Fibroblast of lung (primary cell): ENCODE measurements around the gene CD52. TPM values are rescaled to one million over a fixed set of nuclear protein-coding genes. Genes with fewer than 3 reads are reported as not detected.

Source experiments
- DNase-seq, 2 donors: peaks; one replicate each; pipeline versions ENCODE4 v3.0.0 to v3.0.0-alpha.2; 2010; ENCODE audit warnings: low read depth in 2 of 2
- H2AFZ ChIP-seq: 2 replicates; pipeline ENCODE4 v1.5.1; 2012; ENCODE audit warnings: low read length, control low read depth, inconsistent platforms
- H3K27ac ChIP-seq: 2 replicates; pipeline ENCODE4 v1.5.1; 2011; ENCODE audit warnings: low read length, control low read depth; ENCODE audit not compliant: insufficient read depth
- H3K27me3 ChIP-seq: 2 replicates; pipeline ENCODE4 v1.5.1; 2011; ENCODE audit warnings: mild to moderate bottlenecking, low read length; ENCODE audit not compliant: control insufficient read depth, insufficient read depth
- H3K36me3 ChIP-seq: 2 replicates; pipeline ENCODE4 v1.5.1; 2011; ENCODE audit warnings: low read length; ENCODE audit not compliant: control insufficient read depth, insufficient read depth
- H3K4me1 ChIP-seq: 2 replicates; pipeline ENCODE4 v1.5.1; 2011; ENCODE audit warnings: low read length; ENCODE audit not compliant: control insufficient read depth, insufficient read depth; ENCODE audit errors: extremely low read depth
- H3K4me2 ChIP-seq: 2 replicates; pipeline ENCODE4 v1.5.1; 2011; ENCODE audit warnings: low read length, control low read depth; ENCODE audit not compliant: insufficient read depth; ENCODE audit errors: extremely low read depth
- H3K4me3 ChIP-seq, 4 experiments: fragments of 200-600 bp in 1 of 4; sonication (generic) in 1 of 4; replicated peaks in 1 of 4; 2 replicates each; pipeline ENCODE4 v1.5.1; 2011 to 2016; ENCODE audit warnings: low read length in 4 of 4, low read depth in 3 of 4, mild to moderate bottlenecking in 3 of 4, control low read depth in 2 of 4, inconsistent platforms in 1 of 4, mixed read lengths in 1 of 4; ENCODE audit not compliant: insufficient read depth in 1 of 4; ENCODE audit errors: control extremely low read depth in 1 of 4
- H3K79me2 ChIP-seq: 2 replicates; pipeline ENCODE4 v1.5.1; 2012; ENCODE audit warnings: mild to moderate bottlenecking, low read length, inconsistent platforms; ENCODE audit not compliant: control insufficient read depth, insufficient read depth
- H3K9ac ChIP-seq: 2 replicates; pipeline ENCODE4 v1.5.1; 2011; ENCODE audit warnings: mild to moderate bottlenecking, low read length, control low read depth; ENCODE audit not compliant: insufficient read depth
- H3K9me3 ChIP-seq: 2 replicates; pipeline ENCODE4 v1.5.1; 2012; ENCODE audit warnings: low read depth, low read length; ENCODE audit not compliant: control insufficient read depth, insufficient read depth
- H4K20me1 ChIP-seq: 2 replicates; pipeline ENCODE4 v1.5.1; 2011; ENCODE audit warnings: low read length; ENCODE audit not compliant: control insufficient read depth, insufficient read depth; ENCODE audit errors: extremely low read depth
- CTCF ChIP-seq, 2 donors: IDR thresholded peaks in 1 of 2; conservative IDR thresholded peaks in 1 of 2; 1 replicate in 1 of 2; 2 replicates in 1 of 2; pipeline ENCODE4 v1.5.1; 2011 to 2012; ENCODE audit warnings: low read length in 2 of 2, control low read depth in 1 of 2, inconsistent platforms in 1 of 2, low read depth in 1 of 2, mild to moderate bottlenecking in 1 of 2
- EZH2 ChIP-seq: IDR thresholded peaks from 2 replicates; pipeline ENCODE4 v1.5.1; 2012; ENCODE audit warnings: low read length, control low read depth, mild to moderate bottlenecking; ENCODE audit errors: missing control alignments
- polyA plus RNA-seq, 2 donors: library from polyadenylated mRNA; depleted of rRNA in 1 of 2; stranded (reverse) in 1 of 2; unstranded in 1 of 2; fragments of >200 nt; gene quantifications; 2 replicates each; pipeline ENCODE4 v1.2.1, GENCODE V29; 2011 to 2012; ENCODE audit warnings: missing spikeins in 1 of 2
- total RNA-seq: library from RNA; depleted of rRNA; stranded (reverse); fragments of >200 nt; gene quantifications from 2 replicates; pipeline ENCODE4 v1.2.1, GENCODE V29; 2014

The CD52 gene
- total and polyA plus RNA-seq, 2 donors (not counting 1 experiment from before 2014, with no cell fraction given): 0.31 TPM; not detected in 1

GRCh38 chr1:26353210-26353859 lies 35.6 kb downstream of the CD52 start:
- no peak overlapping the region for H3K9ac ChIP-seq
- H3K36me3 ChIP-seq: no peaks in the 10 kb centered on the region
- H2AFZ ChIP-seq: no peak overlapping the region
- TF ChIP-seq CTCF (conservative IDR thresholded peaks at IDR 0.05 in 1 of 2, IDR thresholded peaks at IDR 0.05 in 1 of 2; ENCODE audit: low read depth in 1 of 2, low read length in 2 of 2): no peak
- no peak for TF ChIP-seq EZH2
- no peaks in the 10 kb centered on the region for H3K9me3 ChIP-seq
- no peaks in the 10 kb centered on the region for H3K79me2 ChIP-seq
- DNase-seq: no peak
- no peak overlapping the region for H3K4me2 ChIP-seq
- H3K27me3 ChIP-seq: peaks cover 13% of the 10 kb centered on the region
- no peaks in the 10 kb centered on the region for H4K20me1 ChIP-seq
- H3K27ac ChIP-seq: no peak overlapping the region
- no peaks in the 10 kb centered on the region for H3K4me1 ChIP-seq
- H3K4me3 ChIP-seq: no peak overlapping the region

DNA sequence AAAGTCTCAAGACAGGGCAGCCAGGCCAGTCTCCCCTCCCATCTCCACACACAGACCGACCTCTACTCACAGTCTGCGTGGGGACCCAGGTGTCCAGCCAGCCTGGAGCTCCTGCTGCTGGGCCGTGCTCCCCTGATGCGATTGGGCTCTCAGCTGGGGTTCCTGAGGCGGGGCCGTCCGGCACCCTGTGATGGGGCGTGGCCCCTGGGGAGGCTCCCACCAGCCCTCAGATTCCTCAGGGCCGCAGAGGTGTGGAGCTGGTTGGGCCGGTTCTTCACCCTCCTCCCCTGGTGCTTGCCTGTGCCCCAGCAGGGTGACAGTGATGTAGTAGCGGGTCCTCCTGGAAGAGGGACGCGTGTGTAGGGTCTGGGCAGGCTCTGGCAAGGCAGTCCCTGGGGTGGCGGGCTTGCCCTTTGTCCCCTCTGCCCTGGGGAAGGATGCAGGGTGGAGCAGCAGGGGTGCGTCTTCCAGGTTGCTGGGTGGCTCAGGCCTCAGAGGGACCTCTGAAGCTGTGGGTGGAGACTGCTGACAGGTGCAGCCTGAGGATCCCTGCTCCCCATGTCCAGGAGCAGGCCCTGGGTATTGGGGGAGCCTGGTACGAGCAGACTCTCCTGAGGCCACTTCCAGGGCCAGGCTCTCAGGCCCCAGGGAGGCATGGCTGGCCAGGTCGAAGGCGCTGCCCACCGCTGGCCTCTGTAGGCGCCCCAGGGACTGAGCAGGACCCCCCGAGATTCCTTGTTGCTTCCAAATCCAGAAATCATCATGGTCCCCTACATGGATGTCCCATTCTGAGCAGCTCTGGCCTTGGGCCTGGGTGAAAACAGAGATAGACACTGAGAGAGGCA lies 36.4 kb downstream of the CD52 start, which contains the start of gene CRYBG2:
Gene CRYBG2, minus strand, starts transcription at position 155 of the 845 bp plus-strand sequence. CDS start 7,473 bp downstream, outside the sequence.
- H3K79me2 ChIP-seq: no peaks in the 10 kb centered on the region
- no peak within 1 kb of the TSS for H2AFZ ChIP-seq
- no peaks in the 10 kb centered on the region for H3K9me3 ChIP-seq
- H4K20me1 ChIP-seq: no peaks in the 10 kb centered on the region
- H3K4me3 ChIP-seq: no peak within 1 kb of the TSS
- TF ChIP-seq EZH2 (no peak), CTCF (conservative IDR thresholded peaks at IDR 0.05 in 1 of 2, IDR thresholded peaks at IDR 0.05 in 1 of 2; ENCODE audit: low read depth in 1 of 2, low read length in 2 of 2) (no peak)
- no peak for DNase-seq
- H3K27me3 ChIP-seq: peaks cover 21% of the 10 kb centered on the region
- no peaks in the 10 kb centered on the region for H3K4me1 ChIP-seq
- no peaks in the 10 kb centered on the region for H3K36me3 ChIP-seq
- H3K4me2 ChIP-seq: no peak within 1 kb of the TSS
- no peak within 1 kb of the TSS for H3K27ac ChIP-seq
- no peak within 1 kb of the TSS for H3K9ac ChIP-seq

DNA sequence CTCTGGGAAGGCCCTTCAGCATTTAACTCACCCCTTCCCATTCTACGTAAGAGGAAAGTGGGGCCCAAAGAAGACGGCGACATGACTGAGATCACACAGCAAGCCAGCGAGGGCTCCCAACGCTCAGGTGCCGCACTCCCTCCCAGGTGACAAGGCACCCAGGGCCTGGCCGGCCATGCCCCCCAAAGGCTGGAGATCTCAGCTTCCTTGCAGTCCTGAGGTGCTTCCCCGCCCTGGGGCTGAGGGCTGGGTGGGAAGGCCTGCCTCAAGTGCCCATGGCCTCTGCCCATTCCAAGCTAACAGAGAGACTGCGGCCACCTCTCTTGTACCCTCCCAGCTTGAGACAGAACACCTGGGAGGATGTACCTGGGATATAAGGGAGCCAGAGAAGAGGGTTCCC lies 37.2 kb downstream of the CD52 start:
- no peak overlapping the region for H3K4me2 ChIP-seq
- no peaks in the 10 kb centered on the region for H3K36me3 ChIP-seq
- no peak overlapping the region for H2AFZ ChIP-seq
- H3K79me2 ChIP-seq: no peaks in the 10 kb centered on the region
- TF ChIP-seq CTCF (conservative IDR thresholded peaks at IDR 0.05 in 1 of 2, IDR thresholded peaks at IDR 0.05 in 1 of 2; ENCODE audit: low read depth in 1 of 2, low read length in 2 of 2) (no peak), EZH2 (no peak)
- no peaks in the 10 kb centered on the region for H4K20me1 ChIP-seq
- H3K4me3 ChIP-seq: no peak overlapping the region
- H3K27me3 ChIP-seq: peaks cover 26% of the 10 kb centered on the region
- no peaks in the 10 kb centered on the region for H3K4me1 ChIP-seq
- no peak for DNase-seq
- no peak overlapping the region for H3K9ac ChIP-seq
- H3K27ac ChIP-seq: no peak overlapping the region
- no peaks in the 10 kb centered on the region for H3K9me3 ChIP-seq
